ENCODE results near the gene IRF3.

- TF ChIP-seq POLR2A (IDR thresholded peaks at IDR 0.05) (no peak), CTCF (IDR thresholded peaks at IDR 0.05) (no peak), EP300 (IDR thresholded peaks at IDR 0.05; ENCODE audit: low read depth) (no peak)
These were observed 22.2 kb downstream of the IRF3 start for GRCh38 chr19:49643466-49643865.

All from transverse colon (tissue), 3 donors.